HEK293T (cell line): ENCODE data around the gene COBLL1.

Experiments
- CTCF ChIA-PET: fragments of 350-600 bp; formaldehyde crosslinking; extraction: SDS; loops from one replicate; lab custom pipeline; 2021; ENCODE audit warnings: antibody characterized with exemption, inconsistent platforms; lab: Yijun Ruan, JAX
- POLR2A ChIA-PET: fragments of 350-600 bp; formaldehyde crosslinking; extraction: SDS; loops from one replicate; lab custom pipeline; 2020; ENCODE audit warnings: antibody characterized with exemption, inconsistent platforms; lab: Yijun Ruan, JAX
- DNase-seq: peaks from one replicate; pipeline ENCODE4 v3.0.0; 2012; ENCODE audit warnings: mixed read lengths; ENCODE audit errors: extremely low spot score
- ARNT ChIP-seq: fragments of 450-650 bp; IDR thresholded peaks from 2 replicates; pipeline ENCODE4 v1.6.1; 2017; ENCODE audit warnings: mild to moderate bottlenecking
- BHLHE40 ChIP-seq: fragments of 450-650 bp; IDR thresholded peaks from 2 replicates; pipeline ENCODE4 v1.6.1; 2016; ENCODE audit warnings: mild to moderate bottlenecking, moderate library complexity, borderline replicate concordance
- CTBP1 ChIP-seq: fragments of 450-650 bp; IDR thresholded peaks from 2 replicates; pipeline ENCODE4 v1.6.1; 2016; ENCODE audit warnings: borderline replicate concordance
- ELF4 ChIP-seq: fragments of 450-650 bp; IDR thresholded peaks from 2 replicates; pipeline ENCODE4 v1.6.1; 2017; ENCODE audit warnings: antibody characterized with exemption
- FOXA1 ChIP-seq: fragments of 450-650 bp; IDR thresholded peaks from 2 replicates; pipeline ENCODE4 v1.6.1; 2016; ENCODE audit warnings: mild to moderate bottlenecking
- FOXK2 ChIP-seq: fragments of 450-650 bp; IDR thresholded peaks from 2 replicates; pipeline ENCODE4 v1.6.1; 2016; ENCODE audit warnings: mild to moderate bottlenecking
- FOXM1 ChIP-seq: fragments of 450-650 bp; IDR thresholded peaks from 2 replicates; pipeline ENCODE4 v1.6.1; 2017; ENCODE audit warnings: mild to moderate bottlenecking, borderline replicate concordance
- HDGF ChIP-seq: fragments of 450-650 bp; IDR thresholded peaks from 2 replicates; pipeline ENCODE4 v1.6.1; 2017; ENCODE audit warnings: antibody characterized with exemption, borderline replicate concordance
- L3MBTL2 ChIP-seq: fragments of 450-650 bp; conservative IDR thresholded peaks from 2 replicates; pipeline ENCODE4 v1.6.1; 2016; ENCODE audit warnings: mild to moderate bottlenecking
- LEF1 ChIP-seq: fragments of 450-650 bp; IDR thresholded peaks from 2 replicates; pipeline ENCODE4 v1.6.1; 2017; ENCODE audit warnings: mild to moderate bottlenecking, borderline replicate concordance
- NFRKB ChIP-seq: fragments of 450-650 bp; IDR thresholded peaks from 2 replicates; pipeline ENCODE4 v1.6.1; 2016; ENCODE audit warnings: mild to moderate bottlenecking, moderate library complexity
- SP1 ChIP-seq: fragments of 450-650 bp; IDR thresholded peaks from 2 replicates; pipeline ENCODE4 v1.6.1; 2017
- SUZ12 ChIP-seq: fragments of 450-650 bp; IDR thresholded peaks from 2 replicates; pipeline ENCODE4 v1.6.1; 2016; ENCODE audit warnings: mild to moderate bottlenecking
- TARDBP ChIP-seq: fragments of 450-650 bp; IDR thresholded peaks from 2 replicates; pipeline ENCODE4 v1.6.1; 2016
- ZNF384 ChIP-seq: fragments of 450-650 bp; IDR thresholded peaks from 2 replicates; pipeline ENCODE4 v1.6.1; 2016
- TF ChIP-seq, protein P1 (sequence below): fragments of 450-650 bp; IDR thresholded peaks from 2 replicates; pipeline ENCODE4 v1.6.1; 2016

The COBLL1 gene

DNA sequence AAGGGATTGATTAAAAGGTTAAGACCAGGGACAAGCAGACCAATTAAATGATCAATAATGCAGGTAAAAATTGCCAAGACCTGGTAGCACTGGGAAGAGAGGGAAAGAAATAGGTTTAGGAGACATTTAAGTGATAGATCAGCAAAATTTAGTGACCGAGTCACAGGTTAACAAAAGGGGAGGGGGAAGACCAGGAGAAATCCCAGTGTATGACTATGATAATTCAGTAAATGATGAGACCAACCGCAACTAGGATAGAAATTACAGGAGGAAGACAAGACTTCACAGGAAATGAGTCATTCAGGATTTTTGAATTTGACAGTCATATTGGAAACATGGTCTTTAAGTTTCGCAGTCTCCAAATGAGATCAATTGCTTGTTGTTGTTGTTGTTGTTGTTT lies 62.9 kb downstream of the COBLL1 start:
- CTCF ChIA-PET = no interaction called here

DNA sequence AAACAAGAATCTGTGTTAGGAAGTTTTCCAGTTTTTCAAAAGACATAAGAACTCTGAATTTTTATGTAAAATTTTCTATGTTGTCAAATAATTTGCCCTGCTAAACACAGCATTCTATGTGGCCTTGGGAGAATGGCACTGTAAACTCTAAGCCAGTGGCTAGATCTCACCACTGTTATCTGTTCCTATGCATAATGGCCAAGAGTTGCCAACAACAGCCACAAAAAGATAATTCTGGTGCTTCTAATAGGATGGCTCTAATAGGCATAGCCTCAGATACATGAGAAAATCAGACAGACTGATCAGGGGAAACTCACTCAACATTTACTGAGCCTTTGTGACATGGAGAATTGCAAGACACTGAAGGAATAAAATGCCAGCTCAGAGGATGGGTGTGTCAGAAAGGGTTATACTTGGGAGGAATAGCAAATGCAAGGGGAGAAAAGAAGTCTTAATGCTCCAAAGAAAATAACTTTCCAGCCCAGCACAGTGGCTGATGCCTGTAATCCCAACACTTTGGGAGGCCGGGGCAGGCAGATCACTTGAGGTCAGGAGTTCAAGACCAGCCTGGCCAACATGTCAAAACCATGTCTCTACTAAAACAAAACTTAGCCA lies 63.7 kb downstream of the COBLL1 start:
- TF ChIP-seq FOXM1 (no peak), NFRKB (no peak), L3MBTL2 (no peak), FOXK2 (no peak), TARDBP (no peak), HDGF (no peak), BHLHE40 (no peak), ELF4 (no peak), FOXA1 (no peak), LEF1 (no peak), SUZ12 (no peak), SP1 (no peak), ARNT (no peak), CTBP1 (no peak), ZNF384 (no peak)
- ChIA-PET POLR2A (no interaction called here), CTCF (no interaction called here)
- no peak for DNase-seq

More for the DNA sequence above, 62.9 kb downstream of the COBLL1 start:
- POLR2A ChIA-PET = no interaction called here
- no peak for TF ChIP-seq ELF4
- no peak for TF ChIP-seq TARDBP
- TF ChIP-seq, protein P1, sequence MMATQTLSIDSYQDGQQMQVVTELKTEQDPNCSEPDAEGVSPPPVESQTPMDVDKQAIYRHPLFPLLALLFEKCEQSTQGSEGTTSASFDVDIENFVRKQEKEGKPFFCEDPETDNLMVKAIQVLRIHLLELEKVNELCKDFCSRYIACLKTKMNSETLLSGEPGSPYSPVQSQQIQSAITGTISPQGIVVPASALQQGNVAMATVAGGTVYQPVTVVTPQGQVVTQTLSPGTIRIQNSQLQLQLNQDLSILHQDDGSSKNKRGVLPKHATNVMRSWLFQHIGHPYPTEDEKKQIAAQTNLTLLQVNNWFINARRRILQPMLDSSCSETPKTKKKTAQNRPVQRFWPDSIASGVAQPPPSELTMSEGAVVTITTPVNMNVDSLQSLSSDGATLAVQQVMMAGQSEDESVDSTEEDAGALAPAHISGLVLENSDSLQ = no peak
- no peak for TF ChIP-seq SP1
- TF ChIP-seq ARNT = no peak
- TF ChIP-seq LEF1 = no peak
- no peak for TF ChIP-seq BHLHE40
- no peak for TF ChIP-seq CTBP1
- TF ChIP-seq FOXK2 = no peak
- no peak for TF ChIP-seq HDGF
- TF ChIP-seq NFRKB = no peak
- no peak for TF ChIP-seq ZNF384
- TF ChIP-seq SUZ12 = no peak
- no peak for DNase-seq

DNA sequence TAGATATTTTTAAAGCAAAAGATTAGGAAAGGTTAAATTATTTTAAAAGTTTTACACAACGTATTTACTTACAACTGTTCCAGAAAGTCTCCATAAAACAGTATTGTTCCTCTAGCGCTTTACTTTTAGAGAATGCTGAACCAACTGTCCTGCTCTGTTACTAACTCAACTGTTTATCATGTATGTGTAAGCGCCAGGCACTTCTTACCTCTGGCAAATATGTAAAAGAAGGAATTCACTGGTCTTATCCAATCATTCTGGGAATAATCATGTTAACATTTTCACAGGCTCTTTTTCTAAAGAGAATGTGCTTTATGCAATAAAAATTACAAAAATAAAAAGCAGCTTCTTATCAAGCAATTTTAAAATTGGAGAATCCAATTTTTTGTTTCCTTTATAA lies 68.0 kb downstream of the COBLL1 start:
- ChIA-PET CTCF (no interaction called here), POLR2A (no interaction called here)
- TF ChIP-seq CTBP1 (no peak), BHLHE40 (no peak), FOXM1 (no peak), FOXK2 (no peak), TARDBP (no peak)
- no peak for DNase-seq

DNA sequence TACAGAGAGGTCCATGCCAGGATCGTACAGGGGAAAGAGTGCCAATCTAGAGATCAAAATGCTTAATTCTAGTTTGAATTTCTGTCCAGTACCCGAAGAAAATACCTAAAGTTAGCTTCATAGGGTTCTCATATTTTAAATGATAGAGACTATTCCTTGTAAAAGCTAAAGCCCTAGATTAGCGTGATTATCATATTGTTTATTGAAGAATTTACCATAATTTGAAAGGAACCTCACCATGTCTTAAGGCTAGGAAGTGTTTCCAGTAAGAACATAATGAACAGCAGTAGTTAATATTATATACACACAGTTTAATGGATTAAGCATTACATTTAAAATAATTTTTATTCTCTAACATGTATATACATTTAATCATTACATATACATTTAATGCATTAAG lies 68.5 kb downstream of the COBLL1 start:
- POLR2A ChIA-PET = no interaction called here
- CTCF ChIA-PET = no interaction called here
- DNase-seq = no peak
- no peak for TF ChIP-seq ZNF384
- no peak for TF ChIP-seq FOXK2
- no peak for TF ChIP-seq ELF4
- TF ChIP-seq CTBP1 = no peak
- TF ChIP-seq LEF1 = no peak
- no peak for TF ChIP-seq HDGF
- no peak for TF ChIP-seq NFRKB
- TF ChIP-seq ARNT = no peak
- TF ChIP-seq BHLHE40 = no peak
- no peak for TF ChIP-seq L3MBTL2
- no peak for TF ChIP-seq SUZ12
- no peak for TF ChIP-seq FOXA1
- TF ChIP-seq FOXM1 = no peak
- TF ChIP-seq, protein P1 = no peak
- no peak for TF ChIP-seq SP1

DNA sequence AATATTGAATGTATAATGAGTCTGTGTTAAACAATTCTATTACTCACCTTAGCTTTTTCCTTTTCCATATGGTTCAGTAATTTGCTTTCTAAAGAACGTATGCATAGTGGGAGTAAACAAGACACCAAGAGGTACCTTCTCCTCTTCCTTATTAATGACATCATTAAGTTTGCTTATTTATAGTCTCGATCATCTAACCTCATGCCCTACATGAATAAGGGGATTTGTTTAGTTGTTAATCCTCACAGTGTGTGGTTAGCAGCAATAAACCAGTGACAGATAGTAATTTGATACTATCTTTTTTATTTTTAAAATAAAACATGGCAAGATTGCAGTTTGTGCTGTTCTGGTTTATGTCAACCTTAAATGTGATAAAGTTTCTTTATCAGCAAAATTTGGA lies 69.7 kb downstream of the COBLL1 start:
- CTCF ChIA-PET = no interaction called here

DNA sequence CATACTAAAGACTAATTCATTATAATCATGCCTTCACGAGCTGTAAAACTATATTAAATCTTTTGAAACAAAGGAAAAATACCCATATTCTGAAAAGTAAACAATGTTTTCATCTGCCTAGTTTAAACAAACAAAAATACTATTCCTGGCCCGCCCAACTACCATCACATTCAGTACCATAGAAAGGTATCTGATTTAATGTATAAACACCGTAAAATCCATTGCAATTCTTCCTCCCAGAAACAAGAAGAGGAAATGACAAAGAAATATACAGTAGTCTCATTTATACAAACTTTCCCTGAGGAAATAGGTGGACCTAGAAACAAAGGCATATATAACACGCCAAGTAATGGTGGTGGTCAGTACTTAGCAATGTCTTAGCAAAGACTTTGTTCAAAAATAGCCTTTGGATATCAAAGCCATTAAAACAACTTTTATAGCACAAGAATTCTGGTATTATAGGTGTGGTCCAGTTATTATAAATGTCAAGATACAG lies 71.2 kb downstream of the COBLL1 start:
- no peak for DNase-seq
- POLR2A ChIA-PET = no interaction called here
- CTCF ChIA-PET = no interaction called here
- TF ChIP-seq SP1 = no peak
- TF ChIP-seq, protein P1 = no peak
- no peak for TF ChIP-seq CTBP1
- no peak for TF ChIP-seq HDGF
- TF ChIP-seq SUZ12 = no peak
- TF ChIP-seq FOXK2 = no peak
- TF ChIP-seq LEF1 = no peak
- TF ChIP-seq FOXM1 = no peak
- no peak for TF ChIP-seq TARDBP
- no peak for TF ChIP-seq NFRKB
- TF ChIP-seq L3MBTL2 = no peak
- TF ChIP-seq ARNT = no peak
- TF ChIP-seq ELF4 = no peak
- TF ChIP-seq FOXA1 = no peak
- TF ChIP-seq BHLHE40 = no peak
- TF ChIP-seq ZNF384 = no peak

More for the DNA sequence above, 69.7 kb downstream of the COBLL1 start:
- TF ChIP-seq NFRKB (no peak), ARNT (no peak), HDGF (no peak), FOXK2 (no peak), FOXM1 (no peak), CTBP1 (no peak)
- no peak for DNase-seq
- POLR2A ChIA-PET = no interaction called here
